Measurements from ENCODE around the gene CRYL1. TPM values are rescaled to one million over a fixed set of nuclear protein-coding genes. Genes with fewer than 3 reads are reported as not detected.

The CRYL1 gene
- total RNA-seq, 1 experiment from 2014 or later: 6.7 TPM

- DNase-seq: no peak
- H3K9me3 ChIP-seq: no peaks in the 10 kb centered on the region
- H3K27ac Mint-ChIP-seq (ENCODE audit: unreplicated experiment): no peak overlapping the region
- H3K4me3 ChIP-seq (ENCODE audit: low read depth, low read length): no peak overlapping the region
- ChIA-PET CTCF (no interaction called here), POLR2A (no interaction called here)
- H3K9me3 Mint-ChIP-seq (ENCODE audit: unreplicated experiment): no peaks in the 10 kb centered on the region
- intact Hi-C loops (cut with micrococcal nuclease; ENCODE audit: unreplicated experiment): no loop called here
- no peak overlapping the region for H3K4me3 Mint-ChIP-seq (ENCODE audit: unreplicated experiment)
- TF ChIP-seq CTCF (IDR thresholded peaks at IDR 0.05; ENCODE audit: insufficient read depth in 1 of 2, low read depth in 1 of 2, low read length in 1 of 2, severe bottlenecking in 1 of 2, unreplicated experiment in 1 of 2): no peak
- no peaks in the 10 kb centered on the region for H3K27me3 ChIP-seq (replicated peaks; ENCODE audit: control insufficient read depth, insufficient read depth, low read length)
- H3K27me3 Mint-ChIP-seq (ENCODE audit: insufficient read depth, unreplicated experiment): no peaks in the 10 kb centered on the region
- no peaks in the 10 kb centered on the region for H3K4me1 Mint-ChIP-seq (ENCODE audit: low read depth, unreplicated experiment)
- H3K36me3 Mint-ChIP-seq (ENCODE audit: insufficient read depth, unreplicated experiment): no peaks in the 10 kb centered on the region
- H3K36me3 ChIP-seq (ENCODE audit: control insufficient read depth, insufficient read depth, low read length): no peaks in the 10 kb centered on the region
- BruUV-seq (replicated peaks): no TSS peak
- H3K4me1 ChIP-seq: no peaks in the 10 kb centered on the region
These were observed 110.0 kb downstream of the CRYL1 start for GRCh38 chr13:20415694-20416107.

GRCh38 chr13:20415306-20415679 lies 110.4 kb downstream of the CRYL1 start:
- Mint-ChIP-seq H3K4me3 (ENCODE audit: unreplicated experiment) (no peak overlapping the region), H3K27me3 (ENCODE audit: insufficient read depth, unreplicated experiment) (no peaks in the 10 kb centered on the region), H3K27ac (ENCODE audit: unreplicated experiment) (no peak overlapping the region), H3K9me3 (ENCODE audit: unreplicated experiment) (no peaks in the 10 kb centered on the region), H3K36me3 (ENCODE audit: insufficient read depth, unreplicated experiment) (no peaks in the 10 kb centered on the region), H3K4me1 (ENCODE audit: low read depth, unreplicated experiment) (no peaks in the 10 kb centered on the region)
- BruUV-seq (replicated peaks): no TSS peak
- no peak for TF ChIP-seq CTCF (IDR thresholded peaks at IDR 0.05; ENCODE audit: insufficient read depth in 1 of 2, low read depth in 1 of 2, low read length in 1 of 2, severe bottlenecking in 1 of 2, unreplicated experiment in 1 of 2)
- Histone ChIP-seq H3K4me1 (no peaks in the 10 kb centered on the region), H3K4me3 (ENCODE audit: low read depth, low read length) (no peak overlapping the region), H3K27me3 (replicated peaks; ENCODE audit: control insufficient read depth, insufficient read depth, low read length) (no peaks in the 10 kb centered on the region), H3K36me3 (ENCODE audit: control insufficient read depth, insufficient read depth, low read length) (no peaks in the 10 kb centered on the region), H3K9me3 (no peaks in the 10 kb centered on the region)
- DNase-seq: no peak
- CTCF ChIA-PET: no interaction called here
- POLR2A ChIA-PET: no interaction called here
- intact Hi-C loops (cut with micrococcal nuclease; ENCODE audit: unreplicated experiment): no loop called here

GRCh38 chr13:20414546-20415305 lies 110.9 kb downstream of the CRYL1 start:
- BruUV-seq (replicated peaks): no TSS peak
- H3K27me3 Mint-ChIP-seq (ENCODE audit: insufficient read depth, unreplicated experiment): no peaks in the 10 kb centered on the region

More at GRCh38 chr13:20414546-20415305, 110.9 kb downstream of the CRYL1 start:
- Histone ChIP-seq H3K4me3 (ENCODE audit: low read depth, low read length) (no peak overlapping the region), H3K27me3 (replicated peaks; ENCODE audit: control insufficient read depth, insufficient read depth, low read length) (no peaks in the 10 kb centered on the region), H3K36me3 (ENCODE audit: control insufficient read depth, insufficient read depth, low read length) (no peaks in the 10 kb centered on the region), H3K4me1 (no peaks in the 10 kb centered on the region), H3K9me3 (no peaks in the 10 kb centered on the region)
- CTCF ChIA-PET: no interaction called here
- intact Hi-C loops (cut with micrococcal nuclease; ENCODE audit: unreplicated experiment): no loop called here
- POLR2A ChIA-PET: no interaction called here
- Mint-ChIP-seq H3K36me3 (ENCODE audit: insufficient read depth, unreplicated experiment) (no peaks in the 10 kb centered on the region), H3K9me3 (ENCODE audit: unreplicated experiment) (no peaks in the 10 kb centered on the region), H3K4me3 (ENCODE audit: unreplicated experiment) (no peak overlapping the region), H3K27ac (ENCODE audit: unreplicated experiment) (no peak overlapping the region), H3K4me1 (ENCODE audit: low read depth, unreplicated experiment) (no peaks in the 10 kb centered on the region)
- DNase-seq: no peak
- TF ChIP-seq CTCF (IDR thresholded peaks at IDR 0.05; ENCODE audit: insufficient read depth in 1 of 2, low read depth in 1 of 2, low read length in 1 of 2, severe bottlenecking in 1 of 2, unreplicated experiment in 1 of 2): no peak

Measured in Caco-2 (cell line).